TTC549 (cell line): ENCODE data around the gene LRRC46.
A peak's percentile ranks its signal among the peaks of the same experiment; 100 is the strongest.

Source experiments
- FAIRE-seq: peaks from 2 replicates; lab custom pipeline; 2012; peaks lifted over from hg19 to GRCh38; lab: Jason Lieb, UNC

The LRRC46 gene, protein sequence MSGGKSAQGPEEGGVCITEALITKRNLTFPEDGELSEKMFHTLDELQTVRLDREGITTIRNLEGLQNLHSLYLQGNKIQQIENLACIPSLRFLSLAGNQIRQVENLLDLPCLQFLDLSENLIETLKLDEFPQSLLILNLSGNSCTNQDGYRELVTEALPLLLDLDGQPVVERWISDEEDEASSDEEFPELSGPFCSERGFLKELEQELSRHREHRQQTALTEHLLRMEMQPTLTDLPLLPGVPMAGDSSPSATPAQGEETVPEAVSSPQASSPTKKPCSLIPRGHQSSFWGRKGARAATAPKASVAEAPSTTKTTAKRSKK

GRCh38 chr17:47831003-47831933 lies at the start of gene LRRC46, which contains the start of gene MRPL10:
Gene LRRC46 (plus strand): TSS chr17:47831670. CDS start chr17:47831990, 320 bp downstream.
Gene MRPL10 (minus strand): TSS chr17:47831541. CDS start chr17:47831511, 30 bp downstream.
- peak; percentile 31 for FAIRE-seq

DNA sequence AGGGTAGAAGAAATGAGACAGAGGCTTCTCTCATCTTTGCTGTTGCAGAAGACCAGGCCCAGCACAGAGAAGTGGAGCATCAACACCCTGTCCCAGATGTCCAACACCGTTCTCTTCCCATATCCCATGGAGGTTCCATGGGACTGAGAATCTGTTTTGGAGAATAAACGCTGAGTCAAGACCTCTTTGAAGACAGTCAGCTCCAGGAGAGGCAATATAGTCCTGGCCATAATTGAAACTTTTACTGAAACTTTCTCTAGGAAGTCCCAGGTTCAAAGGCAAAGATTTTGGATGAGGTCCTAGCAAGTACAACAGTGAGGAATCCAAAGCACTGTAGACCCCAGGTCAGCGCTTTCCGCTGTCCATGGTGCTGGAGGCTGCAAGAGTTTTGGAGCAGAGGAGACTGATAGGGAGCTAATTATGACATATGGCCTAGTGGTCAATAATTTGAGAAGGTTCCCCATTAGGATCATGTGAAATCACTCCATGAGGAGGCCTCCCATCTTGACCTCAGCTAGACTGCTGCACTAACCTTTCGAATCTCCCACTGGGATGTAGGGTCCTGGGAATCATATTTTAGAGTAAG lies 45.8 kb upstream of the LRRC46 start:
- FAIRE-seq: no peak

GRCh38 chr17:47789611-47790561 lies 41.6 kb upstream of the LRRC46 start:
- FAIRE-seq: no peak

DNA sequence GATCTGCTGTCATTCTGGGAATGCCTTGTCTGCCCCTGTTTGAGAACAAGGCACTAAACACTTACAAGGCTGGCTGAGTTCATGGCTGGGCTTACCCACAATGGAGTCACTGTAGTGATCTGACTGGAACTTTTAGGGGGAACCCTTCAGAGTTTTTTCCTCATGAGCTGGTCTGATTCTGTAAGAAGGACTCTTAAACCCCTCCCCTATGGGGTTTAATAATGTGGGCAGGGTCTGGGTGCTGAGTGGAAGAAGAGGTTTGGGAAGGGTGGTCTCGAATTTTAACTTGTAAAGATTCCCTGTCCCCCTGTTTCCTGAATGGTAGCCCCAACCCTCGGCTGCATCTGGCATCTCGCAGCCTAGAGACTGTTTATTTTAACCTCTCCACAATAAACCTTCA lies 40.4 kb upstream of the LRRC46 start:
- FAIRE-seq: no peak

DNA sequence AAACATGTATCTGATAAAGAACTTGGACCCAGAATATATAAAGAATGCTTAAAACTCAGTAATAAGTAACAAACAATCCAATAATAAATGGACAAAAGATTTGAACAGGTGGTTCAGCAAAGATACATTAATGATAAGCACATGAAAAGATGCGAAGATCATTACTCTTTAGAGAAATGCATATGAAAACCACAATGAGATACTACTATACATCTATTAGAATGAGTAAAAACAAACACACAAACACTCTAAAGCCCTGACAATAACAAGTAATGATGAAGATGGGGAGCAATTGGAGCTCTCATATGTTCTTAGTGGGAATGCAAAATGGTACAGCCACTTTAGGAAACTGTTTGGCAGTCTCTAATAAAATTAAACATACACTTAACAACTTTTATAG lies 39.0 kb upstream of the LRRC46 start:
- FAIRE-seq: no peak

DNA sequence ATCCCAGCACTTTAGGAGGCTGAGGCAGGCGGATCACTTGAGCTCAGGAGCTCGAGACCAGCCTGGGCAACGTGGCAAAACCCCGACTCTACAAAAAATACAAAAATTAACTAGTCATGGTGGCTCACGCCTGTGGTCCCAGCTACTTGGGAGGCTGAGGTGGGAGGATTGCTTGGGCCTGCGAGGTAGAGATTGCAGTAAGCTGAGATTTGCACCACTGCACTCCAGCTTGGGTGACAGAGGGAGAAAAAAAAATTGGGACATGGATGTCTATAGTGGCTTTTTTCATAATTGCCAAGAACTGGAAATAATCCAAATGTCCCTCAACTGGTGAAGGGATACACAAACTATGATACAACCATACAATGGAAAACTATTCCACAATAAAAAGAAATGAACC lies 38.5 kb upstream of the LRRC46 start:
- no peak for FAIRE-seq

DNA sequence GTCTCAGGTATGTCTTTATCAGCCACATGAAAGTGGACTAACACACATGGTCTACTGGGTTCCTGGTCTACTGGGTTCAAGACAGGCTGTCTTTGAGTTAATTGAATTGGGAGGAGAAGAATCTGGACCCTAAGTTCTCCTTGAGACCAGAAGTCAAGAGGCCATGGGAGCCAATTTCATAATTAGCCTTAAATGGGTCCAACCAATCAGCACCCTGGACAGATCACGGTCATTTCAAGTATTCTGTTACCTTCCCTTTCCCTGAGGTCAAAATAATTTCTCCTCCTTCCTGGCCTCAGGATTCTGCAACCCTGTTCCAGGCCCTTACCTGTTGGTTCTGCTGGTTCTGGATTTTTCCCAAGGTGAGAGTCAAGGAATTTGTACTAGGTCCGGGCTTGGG lies 33.7 kb upstream of the LRRC46 start:
- FAIRE-seq: no peak

- FAIRE-seq: no peak
These were observed 30.8 kb upstream of the LRRC46 start for GRCh38 chr17:47800686-47801085.

DNA sequence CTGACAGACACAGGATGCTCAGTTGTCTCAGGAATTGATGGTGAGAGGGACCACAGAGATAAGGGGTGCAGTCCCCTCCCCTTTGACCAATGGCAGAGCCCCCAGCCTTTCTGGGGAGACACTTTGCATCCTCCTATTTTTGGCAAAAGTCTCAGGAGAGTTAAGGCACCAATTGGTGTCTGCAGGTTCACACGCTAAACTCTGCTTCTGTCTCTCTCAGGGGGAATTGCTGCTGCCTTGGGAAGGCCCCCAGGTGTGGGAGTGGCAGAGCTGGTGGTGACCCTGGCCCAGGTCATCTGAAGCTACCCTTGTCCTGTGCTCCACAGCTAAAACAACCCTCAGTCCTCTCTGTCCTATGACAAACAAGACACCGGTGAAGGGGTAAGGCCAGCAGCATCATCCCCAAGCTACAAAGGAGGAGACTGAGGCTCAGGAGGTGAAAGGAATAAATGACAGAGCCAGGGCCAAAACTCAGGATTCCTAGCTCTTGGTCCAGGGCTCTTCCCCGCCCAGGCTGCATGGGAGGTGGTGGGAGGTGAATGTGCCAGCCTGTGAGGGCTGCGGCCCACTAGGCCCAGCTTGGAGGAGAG lies 30.2 kb upstream of the LRRC46 start:
- no peak for FAIRE-seq

- no peak for FAIRE-seq
These were observed 29.6 kb upstream of the LRRC46 start for GRCh38 chr17:47801906-47802305.

GRCh38 chr17:47802341-47803022 lies 29.0 kb upstream of the LRRC46 start:
- FAIRE-seq: no peak

DNA sequence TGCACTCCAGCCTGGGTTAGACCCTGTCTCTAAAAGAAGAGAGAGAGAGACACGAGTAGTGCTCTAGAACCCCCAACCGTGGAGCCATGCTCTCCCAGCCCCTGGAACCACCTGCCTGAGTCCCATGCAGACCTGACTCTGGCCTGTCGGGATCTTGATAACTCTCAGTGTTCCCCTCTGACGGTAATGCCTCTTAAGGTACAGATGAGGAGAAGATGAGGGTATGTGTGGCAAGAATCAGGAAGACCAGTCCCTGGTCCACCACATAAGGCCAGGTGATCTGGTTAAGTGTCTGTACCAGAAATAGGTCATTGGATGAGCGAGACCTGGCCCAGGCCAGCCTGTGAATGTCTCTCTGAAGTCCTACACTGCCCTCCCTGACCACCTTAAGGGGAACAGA lies 28.3 kb upstream of the LRRC46 start:
- no peak for FAIRE-seq

DNA sequence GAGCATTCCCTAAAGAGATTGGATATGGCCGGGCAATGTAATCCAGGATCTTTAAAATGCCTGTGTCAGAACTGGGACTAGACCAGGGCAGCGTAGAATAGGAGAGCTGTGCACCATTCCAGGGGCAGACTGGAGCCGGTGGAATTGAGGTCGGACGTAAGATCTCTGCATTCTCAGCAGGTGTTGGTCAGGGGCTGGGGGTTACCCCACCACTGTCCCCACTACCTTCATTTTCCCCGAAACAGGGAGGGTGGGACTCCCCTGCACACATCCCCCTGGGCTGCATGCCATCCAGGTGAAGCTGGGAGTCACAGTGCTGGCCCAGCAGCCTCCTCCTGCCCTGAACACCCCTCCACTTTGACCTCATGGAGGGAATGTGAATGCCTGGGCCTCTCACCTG lies 27.7 kb upstream of the LRRC46 start:
- FAIRE-seq: no peak

GRCh38 chr17:47804461-47804860 lies 27.0 kb upstream of the LRRC46 start:
- FAIRE-seq: no peak

GRCh38 chr17:47806026-47806912 lies 25.2 kb upstream of the LRRC46 start:
- FAIRE-seq: no peak

GRCh38 chr17:47806913-47807255 lies 24.6 kb upstream of the LRRC46 start:
- FAIRE-seq: no peak

GRCh38 chr17:47807421-47807820 lies 24.0 kb upstream of the LRRC46 start:
- FAIRE-seq: no peak

DNA sequence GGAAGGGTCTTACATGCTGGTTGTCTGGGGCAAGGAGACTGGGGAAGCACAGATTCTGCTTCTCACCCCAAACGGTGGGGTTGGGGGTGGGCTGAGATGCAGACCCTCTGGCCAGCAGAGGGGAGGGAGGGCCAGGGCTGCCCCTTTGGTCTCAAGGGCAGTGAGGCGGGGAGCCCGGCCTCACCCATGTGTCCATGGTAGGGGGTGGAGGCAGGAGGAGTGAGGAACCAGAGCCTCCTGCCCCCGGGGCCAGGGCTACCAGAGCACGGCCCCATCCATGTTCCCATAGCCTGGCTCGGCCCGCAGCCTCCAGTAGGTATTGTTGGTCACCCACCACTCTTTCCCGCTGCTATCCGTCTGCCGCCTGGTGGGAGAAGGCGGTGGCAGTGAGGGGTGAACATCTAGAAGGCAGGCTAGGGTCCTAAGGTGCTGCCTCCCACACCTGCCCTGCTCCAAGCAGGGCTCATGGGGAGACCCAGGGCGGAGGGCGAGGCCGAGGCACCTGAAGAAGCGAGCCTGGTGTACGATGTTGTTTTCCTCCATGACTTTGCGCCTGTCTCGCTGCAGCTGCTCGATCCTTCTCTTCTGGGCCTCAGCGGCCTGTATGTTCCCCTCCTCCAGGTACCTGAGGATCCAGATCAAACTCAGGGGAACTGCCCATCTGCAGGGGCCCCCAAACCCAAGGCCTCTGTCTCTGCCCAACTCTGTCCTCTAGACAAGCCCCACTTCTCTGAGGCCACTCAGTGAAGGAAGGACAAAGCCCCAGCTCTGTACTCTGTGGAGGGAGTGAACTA lies 23.2 kb upstream of the LRRC46 start:
- FAIRE-seq: no peak
